HG03457 (cell line): ENCODE results near the gene ARHGEF11.
"Not testable (repeated sequence)": the region's sequence is repeated elsewhere in the genome, so short reads cannot be mapped to it uniquely, and the experiment has no call there.

Experiments used
- ATAC-seq: cut with Tn5 transposase; IDR thresholded peaks from one replicate; pipeline ENCODE4 v1.9.1; 2021; ENCODE audit warnings: moderate number of reproducible peaks; ENCODE audit not compliant: unreplicated experiment

The ARHGEF11 gene

GRCh38 chr1:156931974-156932710 is 113.4 kb downstream of the ARHGEF11 start:
- ATAC-seq = no peak

- ATAC-seq = no peak
Observed at GRCh38 chr1:156931211-156931952, 114.2 kb downstream of the ARHGEF11 start.

GRCh38 chr1:156930483-156930882 is 115.1 kb downstream of the ARHGEF11 start:
- no peak for ATAC-seq

- no peak for ATAC-seq
Observed at GRCh38 chr1:156929596-156930238, 115.8 kb downstream of the ARHGEF11 start.

- no peak for ATAC-seq
Observed at GRCh38 chr1:156928043-156928602, 117.4 kb downstream of the ARHGEF11 start.

- no peak for ATAC-seq
Observed at GRCh38 chr1:156927215-156928042, 118.1 kb downstream of the ARHGEF11 start.

GRCh38 chr1:156926695-156927094 is 118.8 kb downstream of the ARHGEF11 start:
- ATAC-seq = not testable (repeated sequence)

- no peak for ATAC-seq
Observed at GRCh38 chr1:156926175-156926574, 119.4 kb downstream of the ARHGEF11 start.

- no peak for ATAC-seq
Observed at GRCh38 chr1:156925154-156926010, 120.2 kb downstream of the ARHGEF11 start.

- no peak for ATAC-seq
Observed at GRCh38 chr1:156924478-156925153, 120.9 kb downstream of the ARHGEF11 start.

GRCh38 chr1:156923670-156924477 is 121.7 kb downstream of the ARHGEF11 start:
- ATAC-seq = no peak

GRCh38 chr1:156922986-156923669 is 122.4 kb downstream of the ARHGEF11 start:
- ATAC-seq = no peak

- no peak for ATAC-seq
Observed at GRCh38 chr1:156921053-156921529, 124.5 kb downstream of the ARHGEF11 start.

- ATAC-seq = no peak
Observed at GRCh38 chr1:156920233-156921052, 125.1 kb downstream of the ARHGEF11 start, which contains the start of gene LRRC71. Gene LRRC71 (plus strand): TSS chr1:156920632. CDS start chr1:156920804, 172 bp downstream.

- no peak for ATAC-seq
Observed at GRCh38 chr1:156914440-156914856, 131.1 kb downstream of the ARHGEF11 start.

GRCh38 chr1:156913809-156914387 is 131.6 kb downstream of the ARHGEF11 start:
- no peak for ATAC-seq
